SK-N-MC (cell line): ENCODE measurements around the gene AUTS2.

ENCODE experiments used
- EZH2 ChIP-seq: fragments of 200-600 bp; sonication (generic); IDR thresholded peaks from one replicate; pipeline ENCODE4 v1.6.1; 2017; ENCODE audit warnings: antibody characterized with exemption
- POLR2AphosphoS5 ChIP-seq: IDR thresholded peaks from 2 replicates; pipeline ENCODE4 v1.6.1; 2012; ENCODE audit warnings: mild to moderate bottlenecking, low read depth, low read length, borderline replicate concordance

GRCh38 chr7:70624500-70625103 lies 1026.3 kb downstream of the AUTS2 start:
- no peak for TF ChIP-seq POLR2AphosphoS5
- no peak for TF ChIP-seq EZH2
